ENCODE measurements around the gene QRICH1. TPM values are rescaled to one million over a fixed set of nuclear protein-coding genes. Genes with fewer than 3 reads are reported as not detected.

QRICH1 gene
- total and polyA plus RNA-seq, 10 of the 15 experiments (the other 5 are each of a cell fraction or from before 2014, with no cell fraction given): 22.2 to 116 (median 81.4) TPM

DNA sequence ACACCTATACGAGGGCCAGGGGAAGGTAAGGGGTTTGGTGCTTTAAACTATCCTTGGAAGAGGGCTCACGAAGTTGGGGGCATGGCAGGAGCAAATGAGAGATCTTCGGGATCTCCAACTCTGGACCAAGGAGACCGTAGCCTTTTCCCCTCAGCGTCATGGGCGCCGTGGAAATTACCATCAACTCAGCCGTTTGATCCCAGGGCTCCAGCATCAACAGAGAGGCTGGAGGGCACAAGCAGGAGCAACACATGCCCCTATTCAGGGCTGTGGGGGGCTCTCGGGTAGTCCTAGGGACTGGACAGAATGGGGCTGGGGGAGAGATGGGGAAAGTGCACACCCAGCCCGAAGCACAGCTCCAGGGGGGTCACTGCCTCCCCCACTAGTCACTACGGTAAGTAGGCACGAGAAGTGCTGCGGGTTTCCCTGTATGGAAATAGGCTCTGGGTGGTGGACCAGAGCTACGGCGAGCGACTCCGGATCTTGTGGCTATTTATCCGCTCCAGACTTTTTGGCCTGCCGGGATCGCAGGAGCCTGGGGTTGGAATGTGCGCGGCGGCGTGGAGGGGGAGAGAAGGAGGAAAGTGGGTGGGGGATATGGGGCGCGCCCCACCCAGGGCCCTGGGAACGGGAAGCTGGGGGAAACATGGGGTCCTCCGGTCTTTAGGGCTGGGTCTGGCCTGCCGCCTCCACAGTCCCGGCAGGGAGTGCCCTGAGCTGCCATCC is 39.5 kb upstream of the QRICH1 start:
- ChIA-PET RAD21 (ENCODE audit: unreplicated experiment) (no interaction called here), CTCF (no interaction called here), POLR2A (no interaction called here), SMC1A (ENCODE audit: uncharacterized antibody, unreplicated experiment) (no interaction called here)
- no peak overlapping the region for H3K4me3 ChIP-seq
- H3K79me2 ChIP-seq (ENCODE audit: control insufficient read depth, insufficient read depth, low read length): no peaks in the 10 kb centered on the region
- H3K4me2 ChIP-seq (ENCODE audit: control insufficient read depth, insufficient read depth): no peak overlapping the region
- intact Hi-C loops (cut with micrococcal nuclease; ENCODE audit: unreplicated experiment) (no loop called here), in situ Hi-C loops (cut with MboI) (no loop called here)
- FAIRE-seq (no peak), ATAC-seq (no peak; the same call in 2 of the 3 replicates), DNase-seq (ENCODE audit: low read depth, low spot score) (no peak)
- no peaks in the 10 kb centered on the region for H3K4me1 ChIP-seq (ENCODE audit: control insufficient read depth, insufficient read depth, low read length)
- TF ChIP-seq RUNX3 (IDR thresholded peaks at IDR 0.05; ENCODE audit: low read length): peak; percentile 36; the same call in 1 of the 2 replicates
- TF ChIP-seq HDGF (IDR thresholded peaks at IDR 0.05): no peak
- no peak for TF ChIP-seq MYB (IDR thresholded peaks at IDR 0.05; ENCODE audit: borderline replicate concordance, low read depth, low read length)
- TF ChIP-seq SPI1 (IDR thresholded peaks at IDR 0.05; ENCODE audit: borderline replicate concordance, insufficient read depth, low read depth, low read length): no peak
- H3K9ac ChIP-seq (ENCODE audit: control insufficient read depth, insufficient read depth, low read length): no peak overlapping the region
- H3K27me3 ChIP-seq (replicated peaks in 1 of 2; ENCODE audit: control insufficient read depth in 2 of 2, insufficient read depth in 2 of 2, low read length in 1 of 2): peaks cover 3 to 4% of the 10 kb centered on the region in 2 experiments; a peak in 2 of 4 replicates
- no peak overlapping the region for H2AFZ ChIP-seq (ENCODE audit: control insufficient read depth, low read depth, low read length)
- H3K9me3 ChIP-seq (replicated peaks; ENCODE audit: control insufficient read depth, insufficient read depth, low read length): no peaks in the 10 kb centered on the region
- WGBS (ENCODE audit: insufficient coverage, insufficient replicate concordance, low lambda C conversion rate, missing lambda C conversion rate): 7% methylated on average over 26 of the region's 30 CpGs
- H4K20me1 ChIP-seq (ENCODE audit: control insufficient read depth, insufficient read depth): no peaks in the 10 kb centered on the region
- H3K36me3 ChIP-seq (ENCODE audit: control insufficient read depth in 2 of 2, insufficient read depth in 2 of 2, low read length in 1 of 2): no peaks in the 10 kb centered on the region
- no TSS peak for BruUV-seq (replicated peaks)
- no peak overlapping the region for H3K27ac ChIP-seq (ENCODE audit: control insufficient read depth, insufficient read depth)

DNA sequence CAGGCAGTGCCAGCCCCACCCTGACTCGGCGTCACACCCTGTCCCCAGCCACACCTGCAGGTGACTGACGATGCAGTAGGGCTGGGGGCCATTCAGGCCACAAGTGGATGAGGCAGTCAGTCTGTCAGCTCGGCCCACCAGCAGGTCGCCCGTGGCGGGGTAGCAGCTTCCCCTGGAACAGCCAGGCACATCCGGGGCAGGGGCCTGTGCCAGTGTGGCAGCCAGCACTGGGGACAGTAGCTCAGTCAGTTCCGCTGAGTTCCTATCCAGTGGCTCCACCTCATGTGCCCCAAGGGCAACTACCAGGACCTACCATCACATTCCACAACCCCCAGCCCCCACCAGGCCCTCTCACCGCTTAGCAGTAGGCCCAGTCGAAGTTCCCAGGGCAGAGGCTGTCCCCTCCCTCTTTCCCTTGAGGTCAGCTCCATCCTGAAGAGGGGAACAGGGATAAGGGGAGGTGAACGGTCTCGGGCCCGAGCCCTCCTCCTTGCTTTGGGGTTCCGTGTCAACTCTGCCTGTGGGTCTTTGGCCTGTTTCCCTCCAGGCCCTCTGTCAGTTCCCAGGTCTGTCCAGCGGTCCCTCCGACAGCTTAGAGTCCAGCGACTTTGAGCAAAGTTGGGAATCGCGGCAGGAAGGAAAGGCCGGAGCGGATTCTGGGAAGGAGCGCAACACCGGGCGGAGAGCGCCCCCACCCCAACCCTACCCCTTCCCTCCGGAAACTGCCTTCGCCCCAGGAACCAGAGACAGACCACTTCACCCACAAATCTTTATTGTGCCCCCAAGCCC is 38.8 kb upstream of the QRICH1 start, which contains the start of gene LAMB2:
Gene LAMB2 (minus strand): TSS at position 614 of the 789 bp plus-strand sequence. CDS start 183 bp downstream, at position 431.
- CTCF ChIA-PET: interaction anchor here (0.6 to 1.0 kb wide), 2 partner anchors 145 to 297 kb away, joined by 3 to 8 read pairs; no protein-coding TSS in a partner anchor
- no peak within 1 kb of the TSS for H3K9ac ChIP-seq (ENCODE audit: control insufficient read depth, insufficient read depth, low read length)
- H2AFZ ChIP-seq (ENCODE audit: control insufficient read depth, low read depth, low read length): no peak within 1 kb of the TSS
- no peaks in the 10 kb centered on the region for H4K20me1 ChIP-seq (ENCODE audit: control insufficient read depth, insufficient read depth)
- H3K27me3 ChIP-seq (replicated peaks in 1 of 2; ENCODE audit: control insufficient read depth in 2 of 2, insufficient read depth in 2 of 2, low read length in 1 of 2): peaks cover 3 to 4% of the 10 kb centered on the region in 2 experiments; a peak in 2 of 4 replicates
- SMC1A ChIA-PET (ENCODE audit: uncharacterized antibody, unreplicated experiment): no interaction called here
- no peaks in the 10 kb centered on the region for H3K79me2 ChIP-seq (ENCODE audit: control insufficient read depth, insufficient read depth, low read length)
- intact Hi-C loops (cut with micrococcal nuclease; ENCODE audit: unreplicated experiment): no loop called here
- H3K27ac ChIP-seq (ENCODE audit: control insufficient read depth, insufficient read depth): no peak within 1 kb of the TSS
- 19% methylated on average over 19 of the region's 28 CpGs for WGBS (ENCODE audit: insufficient coverage, insufficient replicate concordance, low lambda C conversion rate, missing lambda C conversion rate)
- H3K4me1 ChIP-seq (ENCODE audit: control insufficient read depth, insufficient read depth, low read length): no peaks in the 10 kb centered on the region
- H3K4me2 ChIP-seq (ENCODE audit: control insufficient read depth, insufficient read depth): no peak within 1 kb of the TSS
- FAIRE-seq (no peak), DNase-seq (ENCODE audit: low read depth, low spot score) (no peak), ATAC-seq (peak; percentile 40; the same call in 2 of the 3 replicates)
- BruUV-seq (replicated peaks): no TSS peak
- H3K36me3 ChIP-seq (ENCODE audit: control insufficient read depth in 2 of 2, insufficient read depth in 2 of 2, low read length in 1 of 2): no peaks in the 10 kb centered on the region
- in situ Hi-C loops (cut with MboI): no loop called here
- RAD21 ChIA-PET (ENCODE audit: unreplicated experiment): interaction anchor here (0.6 kb wide), 1 partner anchor 1964 kb away, joined by 3 read pairs; no protein-coding TSS in a partner anchor
- no peaks in the 10 kb centered on the region for H3K9me3 ChIP-seq (replicated peaks; ENCODE audit: control insufficient read depth, insufficient read depth, low read length)
- H3K4me3 ChIP-seq: no peak within 1 kb of the TSS
- POLR2A ChIA-PET: no interaction called here
- no peak for TF ChIP-seq YY1 (IDR thresholded peaks at IDR 0.05; ENCODE audit: low read depth, low read length)
- no peak for TF ChIP-seq SIN3A (IDR thresholded peaks at IDR 0.05; ENCODE audit: low read depth, low read length)
- no peak for TF ChIP-seq MXI1 (IDR thresholded peaks at IDR 0.05; ENCODE audit: low read depth, low read length)
- no peak for TF ChIP-seq CEBPB (IDR thresholded peaks at IDR 0.05; ENCODE audit: borderline replicate concordance in 1 of 2, low read depth in 2 of 2, low read length in 2 of 2)
- no peak for TF ChIP-seq IRF4 (IDR thresholded peaks at IDR 0.05; ENCODE audit: low read depth, low read length)
- TF ChIP-seq IKZF1 (conservative IDR thresholded peaks at IDR 0.05): no peak
- TF ChIP-seq FOXM1 (IDR thresholded peaks at IDR 0.05; ENCODE audit: low read depth, low read length): no peak
- no peak for TF ChIP-seq RCOR1 (conservative IDR thresholded peaks at IDR 0.05; ENCODE audit: low read depth, low read length)
- no peak for TF ChIP-seq SRF (IDR thresholded peaks at IDR 0.05; ENCODE audit: low read depth in 2 of 2, low read length in 2 of 2)
- TF ChIP-seq, protein P1, sequence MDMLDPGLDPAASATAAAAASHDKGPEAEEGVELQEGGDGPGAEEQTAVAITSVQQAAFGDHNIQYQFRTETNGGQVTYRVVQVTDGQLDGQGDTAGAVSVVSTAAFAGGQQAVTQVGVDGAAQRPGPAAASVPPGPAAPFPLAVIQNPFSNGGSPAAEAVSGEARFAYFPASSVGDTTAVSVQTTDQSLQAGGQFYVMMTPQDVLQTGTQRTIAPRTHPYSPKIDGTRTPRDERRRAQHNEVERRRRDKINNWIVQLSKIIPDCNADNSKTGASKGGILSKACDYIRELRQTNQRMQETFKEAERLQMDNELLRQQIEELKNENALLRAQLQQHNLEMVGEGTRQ (IDR thresholded peaks at IDR 0.05; ENCODE audit: borderline replicate concordance, low read depth, low read length): no peak
